Stimulated activated memory B cell treated with anti-CD40 and anti-IgM and Interleukin-4, amounts not matched to agents 10 μg/mL and 1 μg/mL and 100 μg/mL, for 72 hours (primary cell): Measurements from ENCODE around the gene PRMT2.
"Not testable (repeated sequence)": the region's sequence is repeated elsewhere in the genome, so short reads cannot be mapped to it uniquely, and the experiment has no call there.

ENCODE experiments used
- ATAC-seq: fragments of 150-1000 bp; cut with Tn5 transposase; 2 replicates; pipeline ENCODE4 v1.10.0; 2021
- H3K27ac Mint-ChIP-seq: one replicate; pipeline ENCODE4 v1.8.0; 2022; ENCODE audit warnings: mild to moderate bottlenecking, mixed read lengths
- H3K27me3 Mint-ChIP-seq: one replicate; pipeline ENCODE4 v1.8.0; 2022; ENCODE audit warnings: mixed read lengths
- H3K36me3 Mint-ChIP-seq: one replicate; pipeline ENCODE4 v1.8.0; 2022; ENCODE audit warnings: mixed read lengths
- H3K4me1 Mint-ChIP-seq: one replicate; pipeline ENCODE4 v1.8.0; 2022; ENCODE audit warnings: mixed read lengths
- H3K4me3 Mint-ChIP-seq: one replicate; pipeline ENCODE4 v1.8.0; 2022; ENCODE audit warnings: mild to moderate bottlenecking, moderate library complexity, mixed read lengths
- H3K9me3 Mint-ChIP-seq: one replicate; pipeline ENCODE4 v1.8.0; 2022; ENCODE audit warnings: mixed read lengths

Gene PRMT2

GRCh38 chr21:46666941-46667740, 31.7 kb downstream of the PRMT2 start:
- peaks cover 12% of the 10 kb centered on the region for H3K4me1 Mint-ChIP-seq
- peak overlapping the region; percentile 69 for H3K4me3 Mint-ChIP-seq
- H3K27me3 Mint-ChIP-seq = peaks cover 42% of the 10 kb centered on the region
- no peaks in the 10 kb centered on the region for H3K9me3 Mint-ChIP-seq
- ATAC-seq = peak; percentile 14
- no peak overlapping the region for H3K27ac Mint-ChIP-seq
- peaks cover 31% of the 10 kb centered on the region for H3K36me3 Mint-ChIP-seq

- peaks cover 12% of the 10 kb centered on the region for H3K4me1 Mint-ChIP-seq
- H3K27me3 Mint-ChIP-seq = peaks cover 50% of the 10 kb centered on the region
- peak overlapping the region; percentile 69 for H3K4me3 Mint-ChIP-seq
- no peak for ATAC-seq
- H3K9me3 Mint-ChIP-seq = no peaks in the 10 kb centered on the region
- H3K27ac Mint-ChIP-seq = no peak overlapping the region
- H3K36me3 Mint-ChIP-seq = peaks cover 29% of the 10 kb centered on the region
Measured at GRCh38 chr21:46667741-46668380, 32.4 kb downstream of the PRMT2 start.

GRCh38 chr21:46668381-46668780, 32.9 kb downstream of the PRMT2 start:
- Mint-ChIP-seq H3K36me3 (peaks cover 24% of the 10 kb centered on the region), H3K4me3 (peak overlapping the region; percentile 69), H3K27ac (no peak overlapping the region), H3K4me1 (peaks cover 12% of the 10 kb centered on the region), H3K27me3 (peaks cover 55% of the 10 kb centered on the region), H3K9me3 (no peaks in the 10 kb centered on the region)
- no peak for ATAC-seq

GRCh38 chr21:46668904-46669303, 33.4 kb downstream of the PRMT2 start:
- peaks cover 12% of the 10 kb centered on the region for H3K4me1 Mint-ChIP-seq
- H3K4me3 Mint-ChIP-seq, H3K27ac Mint-ChIP-seq, H3K9me3 Mint-ChIP-seq, ATAC-seq: not testable (repeated sequence)
- peaks cover 56% of the 10 kb centered on the region for H3K27me3 Mint-ChIP-seq
- peaks cover 18% of the 10 kb centered on the region for H3K36me3 Mint-ChIP-seq

GRCh38 chr21:46674430-46675007, 39.0 kb downstream of the PRMT2 start:
- Mint-ChIP-seq H3K27me3 (peaks cover 40% of the 10 kb centered on the region), H3K27ac (no peak overlapping the region), H3K4me1 (no peaks in the 10 kb centered on the region), H3K9me3 (no peaks in the 10 kb centered on the region), H3K4me3 (no peak overlapping the region), H3K36me3 (no peaks in the 10 kb centered on the region)
- ATAC-seq = no peak

- ATAC-seq = no peak
Measured at GRCh38 chr21:46675595-46676280, 40.3 kb downstream of the PRMT2 start.

GRCh38 chr21:46676542-46676941, 41.1 kb downstream of the PRMT2 start:
- H3K4me1 Mint-ChIP-seq, H3K9me3 Mint-ChIP-seq, H3K4me3 Mint-ChIP-seq, ATAC-seq, H3K36me3 Mint-ChIP-seq, H3K27ac Mint-ChIP-seq: not testable (repeated sequence)
- peaks cover 23% of the 10 kb centered on the region for H3K27me3 Mint-ChIP-seq

More at GRCh38 chr21:46675595-46676280, 40.3 kb downstream of the PRMT2 start:
- Mint-ChIP-seq H3K27ac (no peak overlapping the region), H3K4me3 (no peak overlapping the region), H3K27me3 (peaks cover 28% of the 10 kb centered on the region), H3K4me1 (no peaks in the 10 kb centered on the region), H3K36me3 (no peaks in the 10 kb centered on the region), H3K9me3 (no peaks in the 10 kb centered on the region)

GRCh38 chr21:46681593-46681992, 46.1 kb downstream of the PRMT2 start:
- not testable (repeated sequence) for H3K4me1 Mint-ChIP-seq, H3K27ac Mint-ChIP-seq, H3K9me3 Mint-ChIP-seq, H3K4me3 Mint-ChIP-seq, H3K36me3 Mint-ChIP-seq, ATAC-seq
- H3K27me3 Mint-ChIP-seq = peaks cover 10% of the 10 kb centered on the region

GRCh38 chr21:46698652-46699051, 63.2 kb downstream of the PRMT2 start:
- H3K27ac Mint-ChIP-seq, H3K4me3 Mint-ChIP-seq, H3K9me3 Mint-ChIP-seq, H3K27me3 Mint-ChIP-seq, H3K4me1 Mint-ChIP-seq, ATAC-seq, H3K36me3 Mint-ChIP-seq: not testable (repeated sequence)

- H3K27me3 Mint-ChIP-seq, H3K27ac Mint-ChIP-seq, H3K4me3 Mint-ChIP-seq, ATAC-seq, H3K4me1 Mint-ChIP-seq, H3K9me3 Mint-ChIP-seq, H3K36me3 Mint-ChIP-seq: not testable (repeated sequence)
Measured at GRCh38 chr21:46699104-46699503, 63.6 kb downstream of the PRMT2 start.
